Measurements from ENCODE around the gene UBXN2A.

DNA sequence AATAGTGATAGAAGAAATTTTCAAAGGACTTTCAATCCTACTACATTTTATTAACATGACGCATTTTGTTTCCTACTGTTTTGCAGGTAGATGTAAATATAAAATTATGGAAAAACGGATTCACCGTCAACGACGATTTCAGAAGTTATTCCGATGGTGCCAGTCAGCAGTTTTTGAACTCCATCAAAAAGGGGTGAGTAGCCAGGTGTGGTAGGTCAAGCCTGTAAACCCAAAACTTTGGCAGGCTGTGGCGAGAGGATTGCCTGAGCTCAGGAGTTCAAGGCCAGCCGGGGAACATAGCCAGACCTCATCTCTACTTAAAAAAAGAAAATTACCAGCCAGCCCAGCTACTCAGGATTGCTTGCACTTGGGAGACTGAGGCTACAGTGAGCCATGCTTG is 36.6 kb downstream of the UBXN2A start:
- TF ChIP-seq, protein P1, sequence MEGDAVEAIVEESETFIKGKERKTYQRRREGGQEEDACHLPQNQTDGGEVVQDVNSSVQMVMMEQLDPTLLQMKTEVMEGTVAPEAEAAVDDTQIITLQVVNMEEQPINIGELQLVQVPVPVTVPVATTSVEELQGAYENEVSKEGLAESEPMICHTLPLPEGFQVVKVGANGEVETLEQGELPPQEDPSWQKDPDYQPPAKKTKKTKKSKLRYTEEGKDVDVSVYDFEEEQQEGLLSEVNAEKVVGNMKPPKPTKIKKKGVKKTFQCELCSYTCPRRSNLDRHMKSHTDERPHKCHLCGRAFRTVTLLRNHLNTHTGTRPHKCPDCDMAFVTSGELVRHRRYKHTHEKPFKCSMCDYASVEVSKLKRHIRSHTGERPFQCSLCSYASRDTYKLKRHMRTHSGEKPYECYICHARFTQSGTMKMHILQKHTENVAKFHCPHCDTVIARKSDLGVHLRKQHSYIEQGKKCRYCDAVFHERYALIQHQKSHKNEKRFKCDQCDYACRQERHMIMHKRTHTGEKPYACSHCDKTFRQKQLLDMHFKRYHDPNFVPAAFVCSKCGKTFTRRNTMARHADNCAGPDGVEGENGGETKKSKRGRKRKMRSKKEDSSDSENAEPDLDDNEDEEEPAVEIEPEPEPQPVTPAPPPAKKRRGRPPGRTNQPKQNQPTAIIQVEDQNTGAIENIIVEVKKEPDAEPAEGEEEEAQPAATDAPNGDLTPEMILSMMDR (IDR thresholded peaks at IDR 0.05), result no peak
- no peak for TF ChIP-seq POLR2A (IDR thresholded peaks at IDR 0.05)

All from right lobe of liver (tissue), 4 donors.